Naive thymus-derived CD4-positive, alpha-beta T cell (primary cell): ENCODE data around the gene MAGEF1. TPM values are rescaled to one million over a fixed set of nuclear protein-coding genes. Genes with fewer than 3 reads are reported as not detected.
"Not testable (repeated sequence)": the region's sequence is repeated elsewhere in the genome, so short reads cannot be mapped to it uniquely, and the experiment has no call there.

ENCODE experiments used
- ATAC-seq: fragments of 150-1000 bp; cut with Tn5 transposase; 2 replicates; pipeline ENCODE4 v1.10.0; 2021; ENCODE audit warnings: mild to moderate bottlenecking, moderate library complexity
- CTCF ChIA-PET: fragments of 350-600 bp; sonication (Branson Sonifier 250); formaldehyde crosslinking; loops from one replicate; lab custom pipeline; 2021; ENCODE audit warnings: antibody characterized with exemption; lab: Charles Lee
- POLR2A ChIA-PET: fragments of 350-600 bp; sonication (Branson Sonifier 250); formaldehyde crosslinking; loops from one replicate; lab custom pipeline; 2021; ENCODE audit warnings: antibody characterized with exemption, inconsistent platforms; lab: Charles Lee
- DNase-seq, 9 donors: peaks; one replicate each; pipeline versions ENCODE4 v3.0.0 to v3.0.0-alpha.2; 2020 to 2022; ENCODE audit warnings: mixed read lengths in 1 of 9
- H3K27ac ChIP-seq: one replicate; pipeline ENCODE4 v1.7.0; 2013; ENCODE audit warnings: mild to moderate bottlenecking, low read depth, low read length, moderate library complexity
- H3K27me3 ChIP-seq, 2 donors: one replicate each; pipeline ENCODE4 v1.7.0; 2013; ENCODE audit warnings: low read length in 2 of 2, mild to moderate bottlenecking in 2 of 2, moderate library complexity in 2 of 2; ENCODE audit not compliant: control insufficient read depth in 2 of 2, insufficient read depth in 2 of 2
- H3K36me3 ChIP-seq, 3 experiments: 1 replicate in 2 of 3; 2 replicates in 1 of 3; pipeline ENCODE4 v1.7.0; 2013; ENCODE audit warnings: low read length in 3 of 3, mild to moderate bottlenecking in 3 of 3, moderate library complexity in 1 of 3; ENCODE audit not compliant: insufficient read depth in 3 of 3, control insufficient read depth in 2 of 3
- H3K4me1 ChIP-seq, 2 donors: one replicate each; pipeline ENCODE4 v1.7.0; 2013; ENCODE audit warnings: low read length in 2 of 2, mild to moderate bottlenecking in 2 of 2, moderate library complexity in 1 of 2; ENCODE audit not compliant: control insufficient read depth in 2 of 2, insufficient read depth in 2 of 2
- H3K4me3 ChIP-seq: 2 replicates; pipeline ENCODE4 v1.7.0; 2013; ENCODE audit warnings: mild to moderate bottlenecking, low read length
- H3K9me3 ChIP-seq, 3 experiments: 1 replicate in 2 of 3; 2 replicates in 1 of 3; pipeline ENCODE4 v1.7.0; 2013; ENCODE audit warnings: low read length in 3 of 3; ENCODE audit not compliant: control insufficient read depth in 2 of 3
- H3K27ac Mint-ChIP-seq, 9 donors: one replicate each; pipeline ENCODE4 v1.8.0; 2020 to 2022; ENCODE audit warnings: mixed read lengths in 9 of 9, mild to moderate bottlenecking in 8 of 9, moderate library complexity in 5 of 9, inconsistent platforms in 2 of 9
- H3K27me3 Mint-ChIP-seq, 5 donors: one replicate each; pipeline ENCODE4 v1.8.0; 2021 to 2022; ENCODE audit warnings: mixed read lengths in 5 of 5, mild to moderate bottlenecking in 1 of 5
- H3K36me3 Mint-ChIP-seq, 5 donors: one replicate each; pipeline ENCODE4 v1.8.0; 2020 to 2022; ENCODE audit warnings: mixed read lengths in 5 of 5, mild to moderate bottlenecking in 3 of 5, inconsistent platforms in 1 of 5
- H3K4me1 Mint-ChIP-seq, 7 donors: one replicate each; pipeline ENCODE4 v1.8.0; 2020 to 2022; ENCODE audit warnings: mixed read lengths in 7 of 7, mild to moderate bottlenecking in 3 of 7, inconsistent platforms in 1 of 7
- H3K4me3 Mint-ChIP-seq, 10 donors: one replicate each; pipeline ENCODE4 v1.8.0; 2020 to 2022; ENCODE audit warnings: mild to moderate bottlenecking in 10 of 10, mixed read lengths in 10 of 10, moderate library complexity in 6 of 10, inconsistent platforms in 2 of 10
- H3K9me3 Mint-ChIP-seq, 11 donors: one replicate each; pipeline ENCODE4 v1.8.0; 2020 to 2022; ENCODE audit warnings: mixed read lengths in 11 of 11, mild to moderate bottlenecking in 4 of 11, inconsistent platforms in 1 of 11, moderate library complexity in 1 of 11
- intact Hi-C, 2 donors: fragments of 100-400 bp; cut with micrococcal nuclease; formaldehyde crosslinking; loops; one replicate each; pipeline ENCODE4 v1.15.1; 2023
- polyA plus RNA-seq, 2 donors: library from polyadenylated mRNA; unstranded; fragments of 300-500 nt; fragmentation: Illumina TruSeq; gene quantifications; one replicate each; pipeline ENCODE4 v1.2.3, GENCODE V29; 2021
- total RNA-seq, 6 experiments: library from RNA in 5 of 6; stranded (reverse) in 5 of 6; gene quantifications; 1 replicate in 5 of 6; 2 replicates in 1 of 6; pipeline ENCODE4 v1.2.3 and lab custom pipeline; 2021 to 2026

Gene MAGEF1
- total and polyA plus RNA-seq, 7 experiments from 2014 or later = 9.0 to 40.0 (median 17.0) TPM

DNA sequence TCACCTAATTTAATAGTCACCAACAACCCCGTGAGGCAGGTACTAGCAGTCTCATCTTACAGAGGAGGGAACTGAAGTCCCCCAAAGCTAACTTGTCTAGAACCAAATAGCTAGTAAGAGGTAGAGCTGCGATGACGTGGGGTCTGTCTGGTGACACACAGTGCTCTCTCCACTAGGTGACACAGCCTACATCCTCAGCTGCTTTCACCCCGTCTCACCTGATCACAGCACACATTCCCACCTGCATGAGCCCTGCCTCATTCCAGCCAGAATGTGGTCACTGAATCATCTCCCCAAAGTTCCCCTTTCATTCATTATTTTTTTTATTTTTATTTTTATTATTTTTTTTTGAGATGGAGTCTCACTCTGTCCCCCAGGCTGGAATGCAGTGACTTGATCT, 21.3 kb upstream of the MAGEF1 start:
- no peak overlapping the region for H3K27ac Mint-ChIP-seq
- POLR2A ChIA-PET = no interaction called here
- Histone ChIP-seq H3K4me3 (no peak overlapping the region), H3K36me3 (no peaks in the 10 kb centered on the region), H3K4me1 (no peaks in the 10 kb centered on the region), H3K27me3 (no peaks in the 10 kb centered on the region), H3K9me3 (no peaks in the 10 kb centered on the region), H3K27ac (no peak overlapping the region)
- H3K36me3 Mint-ChIP-seq = no peaks in the 10 kb centered on the region
- intact Hi-C loops = no loop called here
- H3K9me3 Mint-ChIP-seq = no peaks in the 10 kb centered on the region
- ATAC-seq = no peak
- H3K27me3 Mint-ChIP-seq = peaks cover 0 to 13% (median 6%) of the 10 kb centered on the region in 5 donors
- no peaks in the 10 kb centered on the region for H3K4me1 Mint-ChIP-seq
- DNase-seq = no peak
- no peak overlapping the region for H3K4me3 Mint-ChIP-seq
- CTCF ChIA-PET = no interaction called here

- DNase-seq (no peak), ATAC-seq (no peak)
- Mint-ChIP-seq H3K9me3 (no peaks in the 10 kb centered on the region), H3K4me3 (no peak overlapping the region), H3K4me1 (peaks cover 0 to 4% (median 0%) of the 10 kb centered on the region in 7 donors), H3K36me3 (no peaks in the 10 kb centered on the region), H3K27me3 (peaks cover 0 to 13% (median 6%) of the 10 kb centered on the region in 5 donors), H3K27ac (no peak overlapping the region)
- Histone ChIP-seq H3K4me1 (no peaks in the 10 kb centered on the region), H3K27me3 (no peaks in the 10 kb centered on the region), H3K9me3 (no peaks in the 10 kb centered on the region), H3K36me3 (no peaks in the 10 kb centered on the region), H3K4me3 (no peak overlapping the region), H3K27ac (no peak overlapping the region)
- ChIA-PET CTCF (interaction anchor here (0.6 to 0.7 kb wide), 2 partner anchors 9 to 435 kb away, joined by 3 read pairs; no protein-coding TSS in a partner anchor), POLR2A (no interaction called here)
- intact Hi-C loops = no loop called here
Observed at GRCh38 chr3:184731786-184732537, 20.1 kb upstream of the MAGEF1 start.

GRCh38 chr3:184730924-184731323, 19.1 kb upstream of the MAGEF1 start:
- POLR2A ChIA-PET = interaction anchor here (0.5 kb wide), 1 partner anchor 20 kb away, joined by 3 read pairs; no protein-coding TSS in a partner anchor
- peaks cover 0 to 4% (median 0%) of the 10 kb centered on the region in 7 donors for H3K4me1 Mint-ChIP-seq
- CTCF ChIA-PET = no interaction called here

DNA sequence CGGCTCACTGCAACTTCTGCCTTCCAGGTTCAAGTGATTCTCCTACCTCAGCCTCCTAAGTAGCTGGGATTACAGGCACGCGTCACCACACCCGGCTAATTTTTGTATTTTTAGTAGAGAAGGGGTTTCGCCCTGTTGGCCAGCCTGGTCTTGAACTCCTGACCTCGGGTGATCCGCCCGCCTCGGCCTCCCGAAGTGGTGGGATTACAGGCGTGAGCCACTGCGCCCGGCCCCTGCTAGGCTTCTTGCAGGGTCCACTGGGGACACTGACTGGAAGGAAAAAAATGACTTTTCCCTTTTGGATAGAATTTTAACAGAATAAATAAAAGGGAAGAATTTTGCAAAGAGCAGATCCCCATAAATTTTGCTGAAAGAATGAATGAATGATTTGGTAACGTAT, 17.3 kb upstream of the MAGEF1 start:
- DNase-seq, H3K9me3 ChIP-seq, H3K4me3 ChIP-seq, H3K4me1 Mint-ChIP-seq, POLR2A ChIA-PET, H3K27me3 ChIP-seq, H3K9me3 Mint-ChIP-seq, H3K27ac Mint-ChIP-seq, H3K27ac ChIP-seq, H3K4me3 Mint-ChIP-seq, intact Hi-C loops, H3K4me1 ChIP-seq, ATAC-seq, H3K36me3 ChIP-seq, H3K36me3 Mint-ChIP-seq: not testable (repeated sequence)
- H3K27me3 Mint-ChIP-seq = peaks cover 0 to 23% (median 6%) of the 10 kb centered on the region in 5 donors
- CTCF ChIA-PET = interaction anchor here (0.6 to 1.0 kb wide), 2 partner anchors 11 to 363 kb away, joined by 3 read pairs; no protein-coding TSS in a partner anchor

More at GRCh38 chr3:184730924-184731323, 19.1 kb upstream of the MAGEF1 start:
- H3K27ac ChIP-seq = no peak overlapping the region
- ATAC-seq (no peak), DNase-seq (no peak)
- H3K27ac Mint-ChIP-seq = no peak overlapping the region
- H3K27me3 Mint-ChIP-seq = peaks cover 0 to 13% (median 6%) of the 10 kb centered on the region in 5 donors
- no peaks in the 10 kb centered on the region for H3K36me3 Mint-ChIP-seq
- H3K4me3 Mint-ChIP-seq = no peak overlapping the region
- no peaks in the 10 kb centered on the region for H3K4me1 ChIP-seq
- no peaks in the 10 kb centered on the region for H3K36me3 ChIP-seq
- intact Hi-C loops = no loop called here
- H3K4me3 ChIP-seq = no peak overlapping the region
- H3K27me3 ChIP-seq = no peaks in the 10 kb centered on the region
- H3K9me3 ChIP-seq = no peaks in the 10 kb centered on the region
- H3K9me3 Mint-ChIP-seq = no peaks in the 10 kb centered on the region

DNA sequence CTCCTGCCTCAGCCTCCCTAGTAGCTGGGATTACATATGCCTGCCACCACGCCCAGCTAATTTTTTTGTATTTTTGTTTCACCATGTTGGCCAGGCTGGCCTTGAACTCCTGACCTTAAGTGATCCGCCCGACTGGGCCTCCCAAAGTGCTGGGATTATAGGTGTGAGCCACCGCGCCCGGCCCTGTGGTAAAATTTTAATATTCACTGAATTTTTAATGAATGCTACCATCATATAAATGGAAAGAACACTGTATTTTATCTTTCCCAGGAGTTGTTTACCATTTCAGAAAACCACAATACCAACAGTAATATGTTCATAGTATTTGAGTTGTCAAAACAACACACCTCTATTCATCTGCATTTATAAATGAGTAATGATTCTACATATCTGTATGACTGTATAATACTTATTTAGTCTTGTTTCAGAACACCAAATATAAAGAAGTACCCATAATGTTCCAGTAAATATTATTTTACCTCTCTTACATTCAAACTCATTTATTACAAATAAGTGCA, 16.2 kb upstream of the MAGEF1 start:
- ChIA-PET POLR2A (no interaction called here), CTCF (interaction anchor here (4.2 kb wide), 1 partner anchor 167 kb away, joined by 24 read pairs; the partner anchor contains the start of gene EPHB3)
- intact Hi-C loops = no loop called here
- no peak overlapping the region for H3K4me3 Mint-ChIP-seq
- DNase-seq = no peak
- peak overlapping the region in 1 of 9 donors; percentile 13 for H3K27ac Mint-ChIP-seq
- H3K27me3 ChIP-seq = no peaks in the 10 kb centered on the region
- peaks cover 0 to 34% (median 6%) of the 10 kb centered on the region in 5 donors for H3K27me3 Mint-ChIP-seq
- no peaks in the 10 kb centered on the region for H3K9me3 ChIP-seq
- no peaks in the 10 kb centered on the region for H3K36me3 Mint-ChIP-seq
- H3K4me1 ChIP-seq = no peaks in the 10 kb centered on the region
- no peaks in the 10 kb centered on the region for H3K9me3 Mint-ChIP-seq
- no peak for ATAC-seq
- H3K36me3 ChIP-seq = no peaks in the 10 kb centered on the region
- no peak overlapping the region for H3K4me3 ChIP-seq
- peaks cover 0 to 4% (median 0%) of the 10 kb centered on the region in 7 donors for H3K4me1 Mint-ChIP-seq
- no peak overlapping the region for H3K27ac ChIP-seq

DNA sequence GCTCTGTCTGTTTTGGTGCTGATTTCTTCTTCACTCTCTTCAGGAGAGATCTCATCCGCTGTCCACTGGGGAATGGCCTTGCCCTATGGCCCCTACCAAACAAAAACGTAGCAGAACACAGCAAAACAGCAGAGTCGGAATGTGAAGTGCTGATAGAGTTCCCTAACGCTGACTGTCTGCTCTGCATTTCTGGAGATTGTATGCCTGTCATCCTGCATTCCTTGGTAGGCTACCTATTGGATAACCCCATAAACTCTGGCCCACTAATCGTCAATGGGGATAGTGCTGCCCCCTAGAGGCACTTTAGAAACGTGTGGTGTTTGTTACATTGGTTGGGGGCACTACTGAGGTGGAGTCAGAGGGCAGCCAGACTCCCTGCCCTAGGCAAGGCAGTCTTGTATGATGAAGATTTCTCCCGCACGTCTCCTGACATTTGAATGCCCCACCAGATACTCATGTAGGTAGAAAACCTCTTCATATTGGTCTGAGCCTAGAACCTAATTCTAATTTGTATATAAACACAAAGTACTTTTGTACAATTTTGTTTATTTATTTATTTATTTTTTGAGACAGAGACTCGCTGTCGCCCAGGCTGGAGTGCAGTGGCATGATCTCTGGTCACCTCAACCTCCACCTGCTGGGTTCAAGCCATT, 15.6 kb upstream of the MAGEF1 start:
- Mint-ChIP-seq H3K36me3 (no peaks in the 10 kb centered on the region), H3K4me1 (peaks cover 0 to 4% (median 0%) of the 10 kb centered on the region in 7 donors), H3K9me3 (no peaks in the 10 kb centered on the region), H3K27me3 (peaks cover 0 to 39% (median 6%) of the 10 kb centered on the region in 5 donors), H3K4me3 (no peak overlapping the region), H3K27ac (peak overlapping the region in 2 of 9 donors; percentile 37 to 44)
- Histone ChIP-seq H3K27ac (no peak overlapping the region), H3K4me1 (no peaks in the 10 kb centered on the region), H3K9me3 (no peaks in the 10 kb centered on the region), H3K27me3 (no peaks in the 10 kb centered on the region), H3K4me3 (no peak overlapping the region), H3K36me3 (no peaks in the 10 kb centered on the region)
- ATAC-seq = peak; percentile 85
- intact Hi-C loops = loop anchor here (1.0 to 2.0 kb wide), 4 partner anchors 15 to 166 kb away; partner anchors contain the start of genes EPHB3 (in 2 of the 2) and MAGEF1 (in 1 of the 2)
- ChIA-PET CTCF (interaction anchor here (0.6 to 4.2 kb wide), 8 partner anchors 9 to 256 kb away, joined by 3 to 24 read pairs (median 5); partner anchors contain the start of gene EPHB3), POLR2A (interaction anchor here (0.7 kb wide), 1 partner anchor 15 kb away, joined by 4 read pairs; no protein-coding TSS in a partner anchor)
- peak in 8 of 9 donors; percentile 12 to 45 (median 34) for DNase-seq
